ENCODE data around the gene DAPK2. TPM values are rescaled to one million over a fixed set of nuclear protein-coding genes. Genes with fewer than 3 reads are reported as not detected.
A peak's percentile ranks its signal among the peaks of the same experiment; 100 is the strongest.

The DAPK2 gene
- total RNA-seq, 2 experiments from 2014 or later, result 13.4 to 17.6 TPM

GRCh38 chr15:63896336-63897115 is 149.8 kb downstream of the DAPK2 start:
- Mint-ChIP-seq H3K4me3 (peak overlapping the region; percentile 20), H3K36me3 (no peaks in the 10 kb centered on the region)
- POLR2A ChIA-PET, result no interaction called here

GRCh38 chr15:63895787-63896218 is 150.5 kb downstream of the DAPK2 start:
- Mint-ChIP-seq H3K9me3 (no peaks in the 10 kb centered on the region), H3K27me3 (peaks cover 5% of the 10 kb centered on the region), H3K27ac (peak overlapping the region; percentile 47), H3K36me3 (no peaks in the 10 kb centered on the region), H3K4me3 (no peak overlapping the region), H3K4me1 (peaks cover 72% of the 10 kb centered on the region)
- DNase-seq (no peak), ATAC-seq (ENCODE audit: low read depth) (no peak)
- POLR2A ChIA-PET, result no interaction called here

More at GRCh38 chr15:63896336-63897115, 149.8 kb downstream of the DAPK2 start:
- H3K9me3 Mint-ChIP-seq, result no peaks in the 10 kb centered on the region
- no peak for ATAC-seq (ENCODE audit: low read depth)
- DNase-seq, result peak; percentile 47
- peak overlapping the region; percentile 15 for H3K27ac Mint-ChIP-seq
- peaks cover 5% of the 10 kb centered on the region for H3K27me3 Mint-ChIP-seq
- peaks cover 65% of the 10 kb centered on the region for H3K4me1 Mint-ChIP-seq

- Mint-ChIP-seq H3K27ac (peak overlapping the region; percentile 33), H3K9me3 (no peaks in the 10 kb centered on the region), H3K4me3 (no peak overlapping the region), H3K4me1 (peaks cover 70% of the 10 kb centered on the region), H3K36me3 (no peaks in the 10 kb centered on the region), H3K27me3 (peaks cover 5% of the 10 kb centered on the region)
- DNase-seq (no peak), ATAC-seq (ENCODE audit: low read depth) (no peak)
- POLR2A ChIA-PET, result interaction anchor here (0.7 to 1.4 kb wide), 2 partner anchors 39 to 62 kb away, joined by 4 to 5 read pairs; no protein-coding TSS in a partner anchor
Measured at GRCh38 chr15:63895194-63895593, 151.1 kb downstream of the DAPK2 start.

GRCh38 chr15:63894662-63894949 is 151.7 kb downstream of the DAPK2 start:
- Mint-ChIP-seq H3K36me3 (no peaks in the 10 kb centered on the region), H3K9me3 (no peaks in the 10 kb centered on the region), H3K4me1 (peaks cover 67% of the 10 kb centered on the region), H3K27ac (no peak overlapping the region), H3K27me3 (peaks cover 5% of the 10 kb centered on the region), H3K4me3 (no peak overlapping the region)
- ATAC-seq (ENCODE audit: low read depth), result no peak
- DNase-seq, result no peak
- POLR2A ChIA-PET, result interaction anchor here (0.7 to 1.4 kb wide), 2 partner anchors 39 to 62 kb away, joined by 4 to 5 read pairs; no protein-coding TSS in a partner anchor

- POLR2A ChIA-PET, result interaction anchor here (0.6 to 1.6 kb wide), 4 partner anchors 8 to 61 kb away, joined by 3 to 5 read pairs (median 4); no protein-coding TSS in a partner anchor
- peak overlapping the region; percentile 61 for H3K4me3 Mint-ChIP-seq
- H3K36me3 Mint-ChIP-seq, result no peaks in the 10 kb centered on the region
- peak; percentile 25 for DNase-seq
- H3K9me3 Mint-ChIP-seq, result no peaks in the 10 kb centered on the region
- H3K4me1 Mint-ChIP-seq, result peaks cover 64% of the 10 kb centered on the region
- ATAC-seq (ENCODE audit: low read depth), result no peak
- H3K27me3 Mint-ChIP-seq, result peaks cover 3% of the 10 kb centered on the region
- H3K27ac Mint-ChIP-seq, result peak overlapping the region; percentile 86
Measured at GRCh38 chr15:63893866-63894661, 152.2 kb downstream of the DAPK2 start.

- ATAC-seq (ENCODE audit: low read depth), result peak; percentile 90
- peaks cover 3% of the 10 kb centered on the region for H3K27me3 Mint-ChIP-seq
- DNase-seq, result peak; percentile 82
- peak overlapping the region; percentile 61 for H3K4me3 Mint-ChIP-seq
- H3K36me3 Mint-ChIP-seq, result no peaks in the 10 kb centered on the region
- H3K9me3 Mint-ChIP-seq, result no peaks in the 10 kb centered on the region
- peak overlapping the region; percentile 86 for H3K27ac Mint-ChIP-seq
- POLR2A ChIA-PET, result interaction anchor here (1.0 to 2.6 kb wide), 9 partner anchors 9 to 185 kb away, joined by 3 to 9 read pairs (median 4); partner anchors contain the start of genes DAPK2 and HERC1
- H3K4me1 Mint-ChIP-seq, result peaks cover 67% of the 10 kb centered on the region
Measured at GRCh38 chr15:63892794-63893441, 153.4 kb downstream of the DAPK2 start.

- no peaks in the 10 kb centered on the region for H3K36me3 Mint-ChIP-seq
- H3K9me3 Mint-ChIP-seq, result no peaks in the 10 kb centered on the region
- peak overlapping the region; percentile 61 for H3K4me3 Mint-ChIP-seq
- DNase-seq (peak; percentile 42), ATAC-seq (ENCODE audit: low read depth) (no peak)
- peaks cover 57% of the 10 kb centered on the region for H3K4me1 Mint-ChIP-seq
- H3K27ac Mint-ChIP-seq, result peak overlapping the region; percentile 86
- H3K27me3 Mint-ChIP-seq, result peaks cover 3% of the 10 kb centered on the region
- POLR2A ChIA-PET, result interaction anchor here (0.7 to 2.6 kb wide), 7 partner anchors 13 to 282 kb away, joined by 3 to 9 read pairs (median 4); no protein-coding TSS in a partner anchor
Measured at GRCh38 chr15:63891768-63892133, 154.5 kb downstream of the DAPK2 start.

- POLR2A ChIA-PET, result interaction anchor here (0.7 to 2.6 kb wide), 7 partner anchors 13 to 281 kb away, joined by 3 to 9 read pairs (median 4); no protein-coding TSS in a partner anchor
- peak overlapping the region; percentile 61 for H3K4me3 Mint-ChIP-seq
- peaks cover 3% of the 10 kb centered on the region for H3K27me3 Mint-ChIP-seq
- peaks cover 52% of the 10 kb centered on the region for H3K4me1 Mint-ChIP-seq
- DNase-seq (peak; percentile 82), ATAC-seq (ENCODE audit: low read depth) (peak; percentile 20)
- peak overlapping the region; percentile 86 for H3K27ac Mint-ChIP-seq
- no peaks in the 10 kb centered on the region for H3K9me3 Mint-ChIP-seq
- H3K36me3 Mint-ChIP-seq, result no peaks in the 10 kb centered on the region
Measured at GRCh38 chr15:63891079-63891767, 155.1 kb downstream of the DAPK2 start.

GRCh38 chr15:63890617-63891016 is 155.7 kb downstream of the DAPK2 start:
- Mint-ChIP-seq H3K36me3 (no peaks in the 10 kb centered on the region), H3K4me1 (peaks cover 48% of the 10 kb centered on the region), H3K27ac (no peak overlapping the region), H3K9me3 (no peaks in the 10 kb centered on the region), H3K4me3 (no peak overlapping the region), H3K27me3 (peaks cover 3% of the 10 kb centered on the region)
- POLR2A ChIA-PET, result interaction anchor here (1.0 to 1.4 kb wide), 2 partner anchors 31 to 138 kb away, joined by 3 to 4 read pairs; no protein-coding TSS in a partner anchor
- ATAC-seq (ENCODE audit: low read depth) (no peak), DNase-seq (no peak)

GRCh38 chr15:63889831-63890230 is 156.5 kb downstream of the DAPK2 start:
- no peaks in the 10 kb centered on the region for H3K27me3 Mint-ChIP-seq
- H3K36me3 Mint-ChIP-seq, result no peaks in the 10 kb centered on the region
- no peak for DNase-seq
- H3K27ac Mint-ChIP-seq, result no peak overlapping the region
- H3K4me3 Mint-ChIP-seq, result no peak overlapping the region
- no peak for ATAC-seq (ENCODE audit: low read depth)
- H3K9me3 Mint-ChIP-seq, result no peaks in the 10 kb centered on the region
- peaks cover 41% of the 10 kb centered on the region for H3K4me1 Mint-ChIP-seq
- POLR2A ChIA-PET, result interaction anchor here (1.0 kb wide), 1 partner anchor 30 kb away, joined by 3 read pairs; no protein-coding TSS in a partner anchor

- H3K9me3 Mint-ChIP-seq, result no peaks in the 10 kb centered on the region
- ATAC-seq (ENCODE audit: low read depth) (no peak), DNase-seq (no peak)
- no peak overlapping the region for H3K4me3 Mint-ChIP-seq
- H3K36me3 Mint-ChIP-seq, result no peaks in the 10 kb centered on the region
- POLR2A ChIA-PET, result interaction anchor here (0.7 to 0.9 kb wide), 2 partner anchors 61 to 163 kb away, joined by 3 read pairs; no protein-coding TSS in a partner anchor
- no peak overlapping the region for H3K27ac Mint-ChIP-seq
- no peaks in the 10 kb centered on the region for H3K27me3 Mint-ChIP-seq
- H3K4me1 Mint-ChIP-seq, result peaks cover 37% of the 10 kb centered on the region
Measured at GRCh38 chr15:63888823-63889222, 157.5 kb downstream of the DAPK2 start.

- Mint-ChIP-seq H3K4me3 (no peak overlapping the region), H3K27ac (no peak overlapping the region), H3K9me3 (no peaks in the 10 kb centered on the region), H3K36me3 (no peaks in the 10 kb centered on the region), H3K27me3 (no peaks in the 10 kb centered on the region), H3K4me1 (peaks cover 31% of the 10 kb centered on the region)
- ATAC-seq (ENCODE audit: low read depth) (no peak), DNase-seq (no peak)
- POLR2A ChIA-PET, result interaction anchor here (0.7 to 0.9 kb wide), 2 partner anchors 60 to 164 kb away, joined by 3 read pairs; no protein-coding TSS in a partner anchor
Measured at GRCh38 chr15:63888146-63888545, 158.1 kb downstream of the DAPK2 start.
